GM12801 (cell line): ENCODE measurements around the gene FBXW7.

ENCODE experiments used
- TF ChIP-seq, protein P1 (sequence below): IDR thresholded peaks from one replicate; pipeline ENCODE4 v1.5.1; 2011; ENCODE audit warnings: control low read depth; ENCODE audit not compliant: insufficient read length; ENCODE audit errors: extremely low read depth

The FBXW7 gene

DNA sequence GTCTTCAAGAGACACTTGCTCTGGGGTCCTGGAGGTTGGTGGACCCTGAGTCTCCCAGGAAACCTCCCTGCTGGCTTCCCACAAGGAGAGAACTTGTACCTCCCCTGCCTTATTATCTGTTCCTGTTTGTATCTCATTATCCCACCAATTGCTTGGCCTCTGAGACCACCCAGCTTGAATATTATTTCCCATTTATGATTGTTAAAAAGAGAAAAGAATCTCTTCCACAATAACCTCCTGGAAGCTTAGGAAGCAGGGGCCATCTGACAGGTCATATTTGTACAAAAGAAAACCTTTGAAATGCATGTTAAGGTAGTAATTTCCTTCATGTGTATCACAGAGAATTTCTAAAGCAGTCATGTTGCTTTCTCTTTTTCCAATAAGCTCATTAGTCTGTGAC lies 239.5 kb downstream of the FBXW7 start:
- TF ChIP-seq, protein P1, sequence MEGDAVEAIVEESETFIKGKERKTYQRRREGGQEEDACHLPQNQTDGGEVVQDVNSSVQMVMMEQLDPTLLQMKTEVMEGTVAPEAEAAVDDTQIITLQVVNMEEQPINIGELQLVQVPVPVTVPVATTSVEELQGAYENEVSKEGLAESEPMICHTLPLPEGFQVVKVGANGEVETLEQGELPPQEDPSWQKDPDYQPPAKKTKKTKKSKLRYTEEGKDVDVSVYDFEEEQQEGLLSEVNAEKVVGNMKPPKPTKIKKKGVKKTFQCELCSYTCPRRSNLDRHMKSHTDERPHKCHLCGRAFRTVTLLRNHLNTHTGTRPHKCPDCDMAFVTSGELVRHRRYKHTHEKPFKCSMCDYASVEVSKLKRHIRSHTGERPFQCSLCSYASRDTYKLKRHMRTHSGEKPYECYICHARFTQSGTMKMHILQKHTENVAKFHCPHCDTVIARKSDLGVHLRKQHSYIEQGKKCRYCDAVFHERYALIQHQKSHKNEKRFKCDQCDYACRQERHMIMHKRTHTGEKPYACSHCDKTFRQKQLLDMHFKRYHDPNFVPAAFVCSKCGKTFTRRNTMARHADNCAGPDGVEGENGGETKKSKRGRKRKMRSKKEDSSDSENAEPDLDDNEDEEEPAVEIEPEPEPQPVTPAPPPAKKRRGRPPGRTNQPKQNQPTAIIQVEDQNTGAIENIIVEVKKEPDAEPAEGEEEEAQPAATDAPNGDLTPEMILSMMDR: no peak

- TF ChIP-seq, protein P1: no peak
Measured at GRCh38 chr4:152294765-152295164, 241.1 kb downstream of the FBXW7 start.

GRCh38 chr4:152294331-152294730 lies 241.6 kb downstream of the FBXW7 start:
- TF ChIP-seq, protein P1: no peak

DNA sequence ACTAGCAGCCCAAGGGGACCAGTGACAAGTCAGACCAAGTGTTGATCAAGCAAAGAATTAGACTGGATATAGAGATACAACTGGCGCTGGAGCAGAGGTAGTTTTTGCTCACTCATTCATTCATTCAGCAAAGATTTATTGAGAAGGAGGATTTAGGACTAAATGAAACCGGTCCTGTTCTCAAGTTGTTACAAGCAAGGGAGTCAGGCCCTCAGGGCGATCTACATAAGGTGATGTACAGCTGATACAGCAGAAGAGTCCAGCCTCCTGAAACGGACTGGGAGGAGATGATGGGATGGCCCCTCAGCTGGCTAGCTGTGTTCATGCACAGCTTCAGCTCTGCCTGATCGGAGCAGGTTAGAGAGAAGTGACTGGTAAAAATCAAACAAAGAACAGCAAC lies 242.4 kb downstream of the FBXW7 start:
- TF ChIP-seq, protein P1: no peak

GRCh38 chr4:152290366-152290921 lies 245.4 kb downstream of the FBXW7 start:
- TF ChIP-seq, protein P1: no peak

DNA sequence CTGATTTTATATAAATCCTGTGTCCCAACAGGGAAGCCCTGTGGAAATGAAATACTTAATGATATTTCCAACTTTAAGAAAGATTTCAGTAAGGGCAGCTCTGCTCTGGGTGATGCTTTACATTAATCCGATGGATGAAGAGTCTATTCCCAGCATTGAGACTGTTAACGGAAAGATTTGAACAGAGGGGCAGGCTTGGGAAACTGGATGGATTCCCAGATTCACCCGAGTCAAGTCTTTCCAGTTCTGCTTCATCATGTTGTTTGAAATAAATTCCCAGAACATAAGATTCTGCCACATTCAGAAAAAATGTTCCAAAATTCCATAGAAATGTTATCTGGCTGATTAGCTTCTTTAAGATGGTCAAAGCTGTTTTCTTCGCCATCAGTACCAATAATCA lies 246.0 kb downstream of the FBXW7 start:
- TF ChIP-seq, protein P1: no peak

GRCh38 chr4:152289541-152289940 lies 246.4 kb downstream of the FBXW7 start:
- TF ChIP-seq, protein P1: no peak
